K562 (cell line): ENCODE measurements around the gene ZBTB16. TPM values are rescaled to one million over a fixed set of nuclear protein-coding genes. Genes with fewer than 3 reads are reported as not detected.

Source experiments
- ATAC-seq: fragments of 200-7000 bp; cut with Tn5 transposase; 3 replicates; pipeline ENCODE4 v1.9.1; 2020; ENCODE audit warnings: moderate library complexity
- BruUV-seq: library from RNA; stranded (reverse); fragments of 400-500 nt; replicated peaks from 2 replicates; lab custom pipeline; 2021; lab: Mats Ljungman, UMichigan
- CTCF ChIA-PET: fragments of 300-600 bp; formaldehyde crosslinking; extraction: SDS; loops from one replicate; lab custom pipeline; 2021; ENCODE audit warnings: low intra/inter-chr PET ratio; lab: Yijun Ruan, JAX
- POLR2A ChIA-PET: fragments of 300-600, 350-650 bp; sonication (Branson Sonifier 250); formaldehyde crosslinking; extraction: SDS; loops from one replicate; lab custom pipeline; 2021; ENCODE audit warnings: antibody characterized with exemption, inconsistent platforms; lab: Yijun Ruan, JAX
- DNase-seq, 4 experiments: peaks; one replicate each; pipeline versions ENCODE4 v3.0.0 to v3.0.0-alpha.2; 2011 to 2018; ENCODE audit warnings: low spot score in 3 of 4, mixed read lengths in 3 of 4; ENCODE audit errors: extremely low read depth in 1 of 4
- FAIRE-seq: peaks from 2 replicates; lab custom pipeline; 2011; peaks lifted over from hg19 to GRCh38; lab: Jason Lieb, UNC
- H2AFZ ChIP-seq: 2 replicates; pipeline ENCODE4 v1.6.0; 2011; ENCODE audit warnings: low read depth, low read length, control low read depth, inconsistent platforms
- H3K27ac ChIP-seq: fragments of 200-600 bp; 3 replicates; pipeline ENCODE4 v1.8.0; 2011; ENCODE audit warnings: low read depth, mild to moderate bottlenecking, control low read depth, inconsistent platforms, low read length, moderate library complexity, mixed read lengths; ENCODE audit errors: extremely low read depth
- H3K27me3 ChIP-seq, 2 experiments: fragments of 300-600 bp in 1 of 2; 2 replicates in 1 of 2; 3 replicates in 1 of 2; pipeline versions ENCODE4 v1.6.0 to v1.8.0; 2011; ENCODE audit warnings: inconsistent platforms in 2 of 2, low read length in 2 of 2, mild to moderate bottlenecking in 1 of 2, mixed read lengths in 1 of 2, moderate library complexity in 1 of 2; ENCODE audit not compliant: control insufficient read depth in 2 of 2, insufficient read depth in 2 of 2
- H3K36me3 ChIP-seq: fragments of 300-600 bp; 3 replicates; pipeline ENCODE4 v1.8.0; 2011; ENCODE audit warnings: mild to moderate bottlenecking, low read length, inconsistent platforms; ENCODE audit not compliant: control insufficient read depth, insufficient read depth
- H3K4me1 ChIP-seq, 2 experiments: fragments of 200-600 bp in 1 of 2; replicated peaks in 1 of 2; 2 replicates in 1 of 2; 3 replicates in 1 of 2; pipeline versions ENCODE4 v1.5.1 to v1.8.0; 2011; ENCODE audit warnings: inconsistent platforms in 2 of 2, low read length in 2 of 2, mild to moderate bottlenecking in 1 of 2, mixed read lengths in 1 of 2, moderate library complexity in 1 of 2; ENCODE audit not compliant: control insufficient read depth in 2 of 2, insufficient read depth in 2 of 2
- H3K4me2 ChIP-seq: 2 replicates; pipeline ENCODE4 v1.6.1; 2011; ENCODE audit warnings: low read length, control low read depth, inconsistent platforms, mixed read lengths; ENCODE audit not compliant: insufficient read depth
- H3K4me3 ChIP-seq: fragments of 200-600 bp; sonication (generic), shearing (Covaris generic); 2 replicates; pipeline ENCODE4 v1.5.1; 2016; ENCODE audit warnings: control low read depth, inconsistent platforms
- H3K79me2 ChIP-seq: fragments of 200-600 bp; 3 replicates; pipeline ENCODE4 v1.8.0; 2011; ENCODE audit warnings: low read length, inconsistent platforms; ENCODE audit not compliant: control insufficient read depth, insufficient read depth
- H3K9ac ChIP-seq, 2 experiments: 2 replicates each; pipeline versions ENCODE4 v1.6.0 to v1.6.1; 2011; ENCODE audit warnings: low read depth in 2 of 2, low read length in 2 of 2, control low read depth in 1 of 2, inconsistent platforms in 1 of 2, mild to moderate bottlenecking in 1 of 2, mixed read lengths in 1 of 2; ENCODE audit not compliant: insufficient read depth in 1 of 2
- H3K9me1 ChIP-seq: one replicate; pipeline ENCODE4 v1.6.0; 2011; ENCODE audit warnings: inconsistent platforms, mild to moderate bottlenecking, low read length, moderate library complexity; ENCODE audit not compliant: control insufficient read depth, insufficient read depth
- H3K9me3 ChIP-seq: replicated peaks from 2 replicates; pipeline ENCODE4 v1.5.1; 2011; ENCODE audit warnings: low read depth, low read length, inconsistent platforms; ENCODE audit not compliant: control insufficient read depth, insufficient read depth
- H4K20me1 ChIP-seq: replicated peaks from 2 replicates; pipeline ENCODE4 v1.6.1; 2011; ENCODE audit warnings: low read length, inconsistent platforms, mixed read lengths; ENCODE audit not compliant: control insufficient read depth, insufficient read depth
- CEBPB ChIP-seq: fragments of 450-650 bp; IDR thresholded peaks from 2 replicates; pipeline ENCODE4 v1.6.1; 2016; ENCODE audit warnings: missing genetic modification characterization, missing compliant biosample characterization
- L3MBTL2 ChIP-seq: fragments of 450-650 bp; IDR thresholded peaks from 2 replicates; pipeline ENCODE4 v1.6.1; 2016; ENCODE audit warnings: mild to moderate bottlenecking, moderate library complexity
- ZNF77 ChIP-seq: fragments of 250-450 bp; sonication (Bioruptor Pico); IDR thresholded peaks from 2 replicates; pipeline ENCODE4 v1.5.0; 2020
- WGBS: fragments of 100-300 bp; shearing (Covaris generic); methylation state at CpG from one replicate; pipeline ENCODE4 v1.1.6; 2016; ENCODE audit warnings: low coverage, mixed read lengths; ENCODE audit not compliant: insufficient coverage; ENCODE audit errors: missing lambda C conversion rate; 5-methylcytosine and 5-hydroxymethylcytosine counted together
- in situ Hi-C: fragments of 300-500 bp; cut with MboI; formaldehyde crosslinking; loops from 4 replicates; pipeline ENCODE4 v1.15.0; 2018; ENCODE audit warnings: inconsistent platforms, mixed read lengths
- intact Hi-C: fragments of 100-400 bp; cut with micrococcal nuclease; formaldehyde crosslinking; loops from 2 replicates; pipeline ENCODE4 v1.14.2; 2022
- polyA plus RNA-seq, 8 experiments: library from polyadenylated mRNA; depleted of rRNA in 4 of 8; stranded (reverse) in 5 of 8; unstranded in 3 of 8; fragments of >200 nt; fragmentation: Nextera tagmentation in 2 of 8; fragmentation: Illumina TruSeq in 1 of 8; extraction: Ambion mirVana in 2 of 8; extraction: Trizol in 1 of 8; gene quantifications; 2 replicates each; pipeline versions ENCODE4 v1.2.1 to v1.2.3, GENCODE V29; 2011 to 2014; ENCODE audit warnings: inconsistent platforms in 1 of 8, missing spikeins in 1 of 8
- total RNA-seq, 7 experiments: library from RNA; depleted of rRNA in 6 of 7; stranded (reverse); fragments of >200 nt in 6 of 7; fragmentation: Illumina TruSeq in 2 of 7; extraction: Trizol in 2 of 7; gene quantifications; 2 replicates each; pipeline versions ENCODE4 v1.2.1 to v1.2.3, GENCODE V29; 2011 to 2021; ENCODE audit warnings: low replicate concordance in 1 of 7
- TF ChIP-seq, protein P1 (sequence below): sonication (generic); formaldehyde crosslinking; IDR thresholded peaks from 2 replicates; pipeline ENCODE4 v1.8.0; 2022; ENCODE audit warnings: missing genetic modification reagents, mild to moderate bottlenecking, moderate library complexity, borderline replicate concordance
- TF ChIP-seq, protein P2 (sequence below): fragments of 450-650 bp; IDR thresholded peaks from 2 replicates; pipeline ENCODE4 v1.6.1; 2016
- TF ChIP-seq, protein P3 (sequence below): fragments of 250-450 bp; sonication (Bioruptor Pico); IDR thresholded peaks from 2 replicates; pipeline ENCODE4 v1.8.0; 2022; ENCODE audit warnings: moderate library complexity, mild to moderate bottlenecking, inconsistent platforms

Gene ZBTB16
- total and polyA plus RNA-seq, 9 of the 15 experiments (the other 6 are each of a cell fraction or from before 2014, with no cell fraction given): 0.06 to 0.40 (median 0.24) TPM; not detected in 4

DNA sequence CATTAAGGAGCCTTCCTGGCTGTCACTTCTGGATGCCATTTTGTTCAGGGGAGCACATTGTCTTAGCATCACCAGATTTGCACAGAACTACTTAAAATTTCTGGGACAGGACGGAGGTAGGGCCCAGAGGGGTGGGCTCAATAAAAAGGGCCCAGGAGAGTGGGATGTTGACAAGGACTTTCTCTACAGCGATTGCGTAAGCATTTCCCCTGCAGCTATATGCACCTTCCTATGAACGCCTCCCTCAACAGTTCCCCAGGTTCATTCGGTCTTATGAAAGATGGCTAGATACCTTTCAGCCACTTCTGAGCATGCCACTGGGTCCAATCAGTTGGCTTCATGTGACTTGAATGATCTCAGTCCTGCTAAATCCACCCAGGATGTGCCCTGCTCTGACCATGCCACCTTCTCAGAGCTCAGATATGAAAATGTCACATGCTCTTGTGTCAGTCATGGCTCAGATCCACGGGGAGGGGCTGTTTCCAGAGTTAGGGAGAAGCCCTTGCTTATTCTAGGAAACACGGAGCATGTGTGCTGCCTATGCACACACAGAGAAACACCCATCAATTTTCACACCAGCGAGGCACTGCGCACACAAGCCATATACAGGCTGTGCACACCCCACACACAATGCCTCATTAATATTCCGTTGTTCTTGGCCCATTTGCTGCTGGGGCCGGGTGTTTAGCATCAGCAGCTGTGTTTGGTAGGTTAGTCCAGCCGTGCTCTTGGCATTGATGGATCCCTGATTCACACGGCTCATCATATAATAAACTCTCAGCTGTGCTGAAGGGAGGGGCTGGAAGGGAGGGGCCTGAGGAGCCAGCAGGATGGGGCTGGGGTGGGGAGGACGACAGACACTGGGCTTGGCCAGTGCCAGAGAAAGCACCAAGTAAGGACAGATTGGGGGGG lies 184.2 kb downstream of the ZBTB16 start:
- peak in 2 of 4 experiments; percentile 36 to 47 for DNase-seq
- no peaks in the 10 kb centered on the region for H3K9me3 ChIP-seq
- no peak for FAIRE-seq
- in situ Hi-C loops: no loop called here
- no peak overlapping the region for H3K27ac ChIP-seq
- peak; percentile 50 for ATAC-seq
- H3K79me2 ChIP-seq: no peaks in the 10 kb centered on the region
- no peaks in the 10 kb centered on the region for H3K9me1 ChIP-seq
- H3K9ac ChIP-seq: no peak overlapping the region
- H4K20me1 ChIP-seq: no peaks in the 10 kb centered on the region
- ChIA-PET CTCF (no interaction called here), POLR2A (interaction anchor here (1.4 kb wide), 1 partner anchor 10 kb away, joined by 5 read pairs; no protein-coding TSS in a partner anchor)
- H2AFZ ChIP-seq: peak overlapping the region; percentile 67
- H3K4me3 ChIP-seq: no peak overlapping the region
- intact Hi-C loops: no loop called here
- WGBS: 47% methylated on average over 14 of the region's 14 CpGs
- no peaks in the 10 kb centered on the region for H3K27me3 ChIP-seq
- peaks cover 31 to 34% of the 10 kb centered on the region in 2 experiments; a peak in 4 of 5 replicates for H3K4me1 ChIP-seq
- no TSS peak for BruUV-seq
- H3K4me2 ChIP-seq: no peak overlapping the region
- H3K36me3 ChIP-seq: no peaks in the 10 kb centered on the region
- TF ChIP-seq L3MBTL2 (0 out of 2 replicates have a peak, but pooled peaks have one; percentile 39), ZNF77 (CRISPR knock-in tag) (no peak), CEBPB (tag) (peak; percentile 57)
- TF ChIP-seq, protein P1, sequence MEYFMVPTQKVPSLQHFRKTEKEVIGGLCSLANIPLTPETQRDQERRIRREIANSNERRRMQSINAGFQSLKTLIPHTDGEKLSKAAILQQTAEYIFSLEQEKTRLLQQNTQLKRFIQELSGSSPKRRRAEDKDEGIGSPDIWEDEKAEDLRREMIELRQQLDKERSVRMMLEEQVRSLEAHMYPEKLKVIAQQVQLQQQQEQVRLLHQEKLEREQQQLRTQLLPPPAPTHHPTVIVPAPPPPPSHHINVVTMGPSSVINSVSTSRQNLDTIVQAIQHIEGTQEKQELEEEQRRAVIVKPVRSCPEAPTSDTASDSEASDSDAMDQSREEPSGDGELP: 0 out of 2 replicates have a peak, but pooled peaks have one; percentile 28
- TF ChIP-seq, protein P2, sequence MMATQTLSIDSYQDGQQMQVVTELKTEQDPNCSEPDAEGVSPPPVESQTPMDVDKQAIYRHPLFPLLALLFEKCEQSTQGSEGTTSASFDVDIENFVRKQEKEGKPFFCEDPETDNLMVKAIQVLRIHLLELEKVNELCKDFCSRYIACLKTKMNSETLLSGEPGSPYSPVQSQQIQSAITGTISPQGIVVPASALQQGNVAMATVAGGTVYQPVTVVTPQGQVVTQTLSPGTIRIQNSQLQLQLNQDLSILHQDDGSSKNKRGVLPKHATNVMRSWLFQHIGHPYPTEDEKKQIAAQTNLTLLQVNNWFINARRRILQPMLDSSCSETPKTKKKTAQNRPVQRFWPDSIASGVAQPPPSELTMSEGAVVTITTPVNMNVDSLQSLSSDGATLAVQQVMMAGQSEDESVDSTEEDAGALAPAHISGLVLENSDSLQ: 0 out of 2 replicates have a peak, but pooled peaks have one; percentile 25
- TF ChIP-seq, protein P3, sequence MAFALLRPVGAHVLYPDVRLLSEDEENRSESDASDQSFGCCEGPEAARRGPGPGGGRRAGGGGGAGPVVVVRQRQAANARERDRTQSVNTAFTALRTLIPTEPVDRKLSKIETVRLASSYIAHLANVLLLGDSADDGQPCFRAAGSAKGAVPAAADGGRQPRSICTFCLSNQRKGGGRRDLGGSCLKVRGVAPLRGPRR (CRISPR knock-in tag): no peak
- TF ChIP-seq, all 486 proteins: peak for 4
